Glomerular visceral epithelial cell (primary cell): ENCODE results near the gene ME3.
A peak's percentile ranks its signal among the peaks of the same experiment; 100 is the strongest.

Experiments used
- DNase-seq: peaks from one replicate; pipeline ENCODE4 v3.0.0-alpha.2; 2016; ENCODE audit errors: extremely low spot score

ME3 gene

DNA sequence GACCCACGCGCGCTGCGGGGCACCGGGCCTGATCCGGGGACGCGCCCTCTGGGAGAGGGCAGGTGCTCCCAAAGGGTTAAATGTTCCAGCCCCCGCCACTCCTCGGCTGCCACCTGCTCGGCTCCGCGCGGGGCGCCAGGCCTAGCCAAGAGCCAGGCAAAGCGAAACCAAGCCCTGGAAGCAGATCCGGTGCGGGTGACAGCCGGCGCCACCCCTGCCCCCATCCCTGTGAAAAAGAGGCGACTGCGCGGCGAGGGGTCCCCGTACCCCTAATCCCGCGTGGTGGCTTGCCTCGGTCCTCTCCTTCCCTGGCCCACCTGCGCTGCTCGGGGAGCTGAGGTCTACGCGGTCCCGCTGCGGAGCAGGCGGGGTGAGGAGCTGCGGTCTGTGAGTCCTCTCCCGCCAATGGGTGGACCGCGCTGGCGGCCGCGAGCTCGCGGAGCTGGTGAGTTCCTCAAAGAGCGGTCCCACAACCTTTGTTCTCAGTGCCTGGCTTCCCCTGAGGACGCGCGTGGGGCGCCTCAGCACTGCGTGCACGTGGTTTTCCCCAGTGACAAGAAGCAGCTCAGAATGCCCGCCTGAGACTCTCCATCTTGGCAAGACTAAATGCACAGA is at the start of gene ME3:
Gene ME3, minus strand, starts transcription at position 610 of the 615 bp plus-strand sequence.
- peak; percentile 48 for DNase-seq

- no peak for DNase-seq
These were observed 49.6 kb upstream of the ME3 start for GRCh38 chr11:86722006-86722405.

GRCh38 chr11:86720546-86720945 is 48.1 kb upstream of the ME3 start:
- DNase-seq, result no peak

DNA sequence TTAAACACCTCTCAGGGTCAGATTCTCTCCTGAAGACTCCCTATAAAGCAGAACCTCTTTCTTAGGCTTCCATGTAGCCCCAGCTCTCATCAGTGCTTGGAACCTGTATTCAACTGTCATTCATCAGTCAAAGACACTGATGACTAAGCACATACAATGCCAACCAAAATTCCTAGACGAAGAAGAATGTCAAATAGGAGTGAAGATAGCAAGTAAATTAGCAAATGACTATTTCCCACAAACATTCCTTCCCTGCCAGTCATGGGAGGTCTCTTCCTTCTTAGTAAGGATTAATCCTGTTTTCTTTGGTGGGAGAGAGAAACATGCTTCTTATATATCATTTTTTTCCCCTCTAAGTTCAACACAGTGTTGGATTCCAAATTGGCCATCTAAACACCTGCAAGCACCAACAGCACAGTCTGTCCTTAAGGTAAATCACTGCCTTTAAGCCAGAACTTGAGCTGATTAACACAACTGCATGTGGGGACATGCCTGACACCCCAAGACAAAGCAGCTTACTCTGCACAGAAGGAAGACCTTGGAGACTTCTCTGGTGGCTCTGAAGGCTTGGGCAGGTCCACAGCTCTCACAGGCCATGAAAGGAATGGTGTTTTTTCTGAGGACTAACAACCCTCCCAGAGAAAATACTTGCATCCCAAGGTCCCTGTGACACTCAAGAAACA is 47.5 kb upstream of the ME3 start:
- peak; percentile 89 for DNase-seq

GRCh38 chr11:86718999-86719398 is 46.6 kb upstream of the ME3 start:
- no peak for DNase-seq

DNA sequence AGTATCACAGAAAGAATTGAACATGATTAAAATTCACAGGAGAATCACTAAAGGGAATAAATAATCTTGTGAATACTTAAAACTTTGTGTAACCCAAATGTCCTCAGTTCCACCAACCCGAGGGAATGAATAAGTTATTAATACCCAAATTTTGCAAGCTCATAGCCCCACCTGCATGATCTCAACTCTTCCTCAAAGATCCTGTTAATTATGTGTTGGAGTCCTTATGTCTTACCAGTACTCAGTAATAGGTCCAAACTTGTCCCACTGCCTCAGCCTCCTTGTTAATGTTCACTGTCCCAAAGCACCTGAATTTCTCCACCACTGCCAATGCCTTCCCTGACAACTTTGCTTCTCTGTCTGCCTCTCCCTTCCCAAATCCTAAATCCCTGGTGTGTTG is 46.1 kb upstream of the ME3 start:
- DNase-seq, result no peak

- no peak for DNase-seq
These were observed 45.5 kb upstream of the ME3 start for GRCh38 chr11:86717817-86718501.

- no peak for DNase-seq
These were observed 43.2 kb upstream of the ME3 start for GRCh38 chr11:86715611-86716010.

GRCh38 chr11:86713552-86713951 is 41.1 kb upstream of the ME3 start:
- no peak for DNase-seq

- no peak for DNase-seq
These were observed 38.5 kb upstream of the ME3 start for GRCh38 chr11:86710936-86711335.

- DNase-seq, result no peak
These were observed 36.3 kb upstream of the ME3 start for GRCh38 chr11:86708669-86709068.

DNA sequence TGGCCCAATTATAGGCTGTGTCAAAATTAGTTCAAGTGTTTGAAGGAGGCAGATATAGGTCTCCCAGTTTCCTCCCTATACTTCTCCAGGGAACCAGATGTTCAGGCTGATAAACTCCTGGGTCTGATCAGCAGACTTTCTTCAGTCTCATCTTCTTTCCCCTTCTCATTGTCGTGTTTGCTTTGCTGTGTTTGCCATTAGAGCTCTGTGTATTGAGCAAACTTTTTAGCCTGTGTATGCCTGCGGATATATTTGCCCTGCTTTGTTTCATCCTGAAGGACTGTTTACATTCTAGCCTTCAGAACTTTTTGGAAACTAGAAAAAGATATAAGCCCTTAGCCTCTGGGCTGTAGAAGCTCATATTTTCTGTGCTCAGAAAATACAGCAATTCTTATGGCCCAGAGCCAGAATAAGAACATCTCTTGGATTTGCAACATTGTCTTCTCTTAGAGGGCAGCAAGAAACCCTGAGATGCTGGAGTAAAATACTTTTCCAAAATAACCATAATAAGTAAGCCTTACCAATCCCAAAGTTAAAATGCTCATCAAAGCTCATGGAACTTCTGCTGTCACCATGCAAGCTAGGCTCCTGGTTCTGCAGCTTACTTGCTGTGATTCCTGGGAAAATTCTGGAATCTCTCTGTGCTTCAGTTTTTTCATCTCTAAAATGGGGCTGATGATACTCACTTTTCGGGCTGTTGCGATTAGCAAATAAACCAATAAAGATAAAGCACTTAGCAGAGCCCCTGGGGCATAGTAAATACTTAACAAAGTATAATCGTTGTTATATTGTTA is 34.1 kb upstream of the ME3 start:
- DNase-seq, result no peak

- no peak for DNase-seq
These were observed 32.3 kb upstream of the ME3 start for GRCh38 chr11:86704710-86705109.

DNA sequence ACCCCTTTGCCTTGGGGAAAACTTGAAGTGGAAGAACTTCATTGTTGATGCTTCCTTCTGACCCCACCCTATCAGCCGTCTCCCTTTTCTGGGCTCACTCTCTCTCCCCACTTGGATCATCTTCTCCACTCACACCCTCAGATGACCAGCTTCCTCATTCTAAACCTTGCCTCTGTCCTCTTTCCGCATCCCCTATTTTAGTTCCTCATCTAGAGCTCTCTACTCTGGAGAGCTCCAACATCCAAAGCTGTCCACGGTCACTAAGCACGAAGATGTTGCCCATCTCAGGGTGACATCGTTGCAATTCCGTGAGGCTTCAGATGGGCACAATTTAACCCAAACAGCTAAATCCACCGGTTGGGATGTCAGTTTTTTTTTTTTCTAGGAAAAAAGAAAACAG is 31.6 kb upstream of the ME3 start:
- no peak for DNase-seq

DNA sequence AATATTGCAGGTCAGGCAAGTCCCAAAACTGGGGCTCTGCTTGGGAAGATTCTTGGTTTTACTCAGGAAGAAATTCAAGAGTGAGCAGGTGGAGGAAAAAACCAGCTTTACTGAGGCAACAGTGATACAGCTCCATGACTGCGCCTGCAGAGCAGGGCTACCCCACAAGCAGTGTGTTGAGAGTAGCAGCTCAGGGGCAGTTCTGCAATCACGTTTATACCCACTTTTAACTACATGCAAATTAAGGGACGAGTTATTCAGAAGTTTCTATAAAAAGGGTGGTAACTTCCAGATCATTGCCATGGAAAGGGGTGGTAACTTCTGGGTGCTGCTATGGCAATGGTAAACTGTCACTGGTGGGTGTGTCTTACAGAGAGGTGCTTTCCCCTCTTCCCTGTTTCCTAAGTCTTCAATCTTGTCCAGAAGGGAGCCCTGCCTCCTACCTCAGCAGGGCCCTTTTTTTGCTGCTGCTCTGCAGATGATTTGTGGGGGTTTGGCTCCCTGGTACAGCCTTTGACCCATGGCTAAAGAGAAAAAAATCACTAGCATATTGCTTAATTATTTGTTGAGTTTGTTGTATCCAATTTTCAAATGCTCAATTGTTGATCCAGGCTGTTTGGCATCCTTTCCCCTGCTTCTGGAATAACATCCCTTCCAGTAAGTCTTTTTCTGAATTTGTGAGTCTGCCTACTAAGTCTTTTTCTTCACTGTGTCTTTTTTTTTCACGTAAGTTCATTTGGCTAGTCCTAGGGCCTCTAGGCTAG is 30.0 kb upstream of the ME3 start:
- no peak for DNase-seq

DNA sequence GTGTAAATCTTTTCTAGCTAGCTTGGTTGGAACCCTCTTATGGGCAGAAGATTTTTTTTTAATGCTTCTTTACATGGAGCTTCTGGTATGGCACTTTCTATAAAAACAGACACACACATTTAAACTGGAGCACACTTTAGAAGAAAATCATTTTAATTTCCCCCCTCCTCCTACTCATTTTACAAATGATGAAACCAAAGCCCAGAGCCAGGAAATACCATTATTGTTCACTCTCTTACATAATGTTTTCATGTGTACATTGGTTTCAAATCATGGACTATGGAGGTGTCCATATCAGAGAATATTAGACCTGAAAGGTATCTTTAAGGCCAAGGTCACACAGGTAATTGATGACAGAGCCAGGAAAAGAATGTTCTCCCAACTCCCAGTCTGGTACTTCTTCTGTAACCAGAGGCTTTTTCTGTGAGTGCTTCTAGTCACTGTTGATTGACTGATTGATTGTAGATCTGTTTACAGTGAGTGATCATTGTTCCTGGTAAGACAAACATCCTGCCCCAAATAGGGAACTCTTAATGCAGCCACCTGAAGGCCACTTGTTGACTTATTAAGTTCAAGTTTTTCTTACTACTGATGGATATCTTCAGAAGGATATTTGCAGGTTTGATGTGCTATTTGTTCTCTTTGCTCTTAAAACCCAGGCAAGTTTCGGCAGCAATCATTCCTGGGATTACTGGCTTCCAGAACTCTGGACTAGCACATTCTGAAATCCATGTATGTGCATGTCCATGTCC is 26.8 kb upstream of the ME3 start:
- no peak for DNase-seq

GRCh38 chr11:86698639-86699038 is 26.2 kb upstream of the ME3 start:
- DNase-seq, result no peak

DNA sequence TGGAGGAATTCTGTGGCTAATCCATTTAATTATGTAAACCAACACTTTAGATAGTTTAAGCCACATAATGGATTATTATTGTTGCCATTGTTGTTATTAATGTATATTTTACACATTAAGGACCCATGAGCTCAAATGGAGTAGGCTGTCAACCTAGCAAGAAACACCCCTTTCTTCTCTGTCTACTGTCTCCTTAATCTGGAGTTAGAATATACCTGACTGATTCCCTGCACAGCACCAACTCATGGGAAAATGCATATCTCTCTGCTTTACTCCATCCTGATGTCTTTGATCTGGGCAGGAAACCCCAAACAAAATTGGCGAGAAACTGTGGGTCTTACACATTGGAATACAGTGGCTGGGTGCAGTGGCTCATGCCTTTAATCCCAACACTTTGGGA is 24.0 kb upstream of the ME3 start:
- no peak for DNase-seq

DNA sequence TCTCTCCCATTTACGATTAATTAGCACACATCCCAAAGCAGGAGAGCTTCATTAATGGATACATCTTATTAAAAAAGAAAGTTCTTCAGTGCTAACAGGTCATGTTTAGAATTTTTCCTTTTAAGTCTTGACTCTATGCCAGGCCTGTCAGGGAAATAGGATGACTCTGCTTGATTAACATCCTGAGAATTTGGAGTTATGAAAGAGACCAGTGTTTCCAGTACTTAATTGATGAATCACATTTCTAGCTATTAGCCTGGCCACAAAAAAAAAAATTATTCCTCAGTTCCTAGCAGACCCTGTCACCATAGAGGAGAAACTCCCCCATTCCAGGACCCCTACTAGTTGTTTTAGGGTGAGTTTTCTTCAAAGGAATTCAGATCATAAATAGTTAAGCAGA is 23.6 kb upstream of the ME3 start:
- peak; percentile 74 for DNase-seq

DNA sequence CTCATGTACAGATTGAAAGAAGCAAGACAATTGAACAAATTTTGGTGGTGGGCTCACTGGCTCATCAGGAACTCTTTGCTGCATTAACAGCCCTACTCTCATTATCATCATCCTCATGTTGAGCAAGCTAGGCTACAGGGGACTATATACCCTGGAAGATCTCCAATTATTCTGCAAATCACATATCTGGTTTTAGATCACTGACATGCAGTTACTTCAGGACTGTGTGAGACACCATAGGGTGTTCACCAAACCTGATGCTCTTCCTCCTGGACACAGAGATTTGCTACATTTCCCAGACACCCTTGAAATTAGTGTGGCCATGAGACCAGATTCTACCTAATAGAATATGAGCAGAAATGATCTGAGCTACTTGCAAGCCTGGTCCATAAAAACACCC is 23.0 kb upstream of the ME3 start:
- peak; percentile 16 for DNase-seq

DNA sequence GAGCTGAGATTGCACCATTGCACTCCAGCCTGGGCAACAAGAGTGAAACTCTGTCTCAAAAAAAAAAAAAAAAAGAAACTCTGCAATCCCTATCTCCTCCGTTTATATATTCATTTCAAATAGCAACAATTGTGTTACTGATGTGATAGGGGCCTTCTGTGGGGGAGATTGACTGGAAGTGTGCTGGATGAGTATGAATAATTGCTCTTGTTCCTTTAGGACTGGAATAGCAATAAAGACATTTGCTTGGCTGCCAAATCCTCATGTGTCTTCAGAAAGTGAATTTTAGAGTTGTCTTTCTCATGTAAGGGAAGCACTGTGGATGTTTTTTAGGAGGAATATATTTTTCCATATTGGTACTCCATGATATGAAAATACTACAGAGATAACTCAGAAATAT is 21.1 kb upstream of the ME3 start:
- DNase-seq, result no peak
